GM21515 (cell line): ENCODE data around the gene CD2.

Experiments
- ATAC-seq: cut with Tn5 transposase; IDR thresholded peaks from one replicate; pipeline ENCODE4 v1.9.1; 2021; ENCODE audit not compliant: unreplicated experiment

Gene CD2

DNA sequence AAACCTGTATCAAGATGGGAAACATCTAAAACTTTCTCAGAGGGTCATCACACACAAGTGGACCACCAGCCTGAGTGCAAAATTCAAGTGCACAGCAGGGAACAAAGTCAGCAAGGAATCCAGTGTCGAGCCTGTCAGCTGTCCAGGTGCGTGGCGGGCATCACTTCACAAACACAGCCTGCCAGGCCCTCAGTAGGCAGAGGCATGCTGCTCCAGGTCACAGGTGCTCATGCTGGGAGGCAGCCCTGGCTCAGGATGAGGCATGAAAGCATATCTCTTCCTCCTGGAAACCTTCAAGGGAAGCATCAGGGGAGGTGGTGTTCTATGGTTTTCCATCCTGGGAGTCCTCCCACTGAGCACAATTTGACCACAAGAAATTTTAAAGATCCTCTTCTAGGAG lies 6.3 kb downstream of the CD2 start:
- ATAC-seq: no peak

DNA sequence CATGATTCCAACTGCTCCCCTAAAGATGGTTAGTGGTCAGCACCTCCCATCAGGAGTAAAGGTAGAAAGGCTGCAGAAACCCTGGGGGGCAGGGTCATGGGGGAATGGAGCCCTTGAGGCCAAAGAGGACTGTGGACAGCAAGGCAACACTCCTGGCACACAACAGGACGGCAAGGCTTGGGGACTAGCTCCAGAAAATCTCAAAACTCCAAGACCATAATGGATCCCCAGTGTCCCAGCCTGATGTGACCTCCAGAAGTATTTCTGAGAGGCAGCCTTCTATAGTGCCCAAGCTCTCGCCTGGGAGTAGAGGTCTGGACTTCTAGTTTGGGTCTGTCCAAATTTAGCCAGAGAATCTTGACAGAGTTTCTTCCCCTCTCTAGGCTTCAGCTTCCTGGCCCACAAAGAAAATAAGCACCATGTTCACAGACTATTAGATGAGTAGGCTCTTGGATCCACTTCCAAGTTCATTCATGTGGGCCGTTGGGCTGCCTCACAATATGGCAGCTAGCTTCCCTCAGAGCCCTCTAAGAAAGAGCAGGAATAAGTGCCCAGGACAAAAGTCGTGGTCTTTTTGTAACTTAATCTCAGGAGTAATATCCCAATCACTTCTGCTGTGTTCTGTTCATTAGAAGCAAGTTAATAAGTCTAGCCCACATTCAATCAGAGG lies 6.9 kb downstream of the CD2 start:
- ATAC-seq: no peak

DNA sequence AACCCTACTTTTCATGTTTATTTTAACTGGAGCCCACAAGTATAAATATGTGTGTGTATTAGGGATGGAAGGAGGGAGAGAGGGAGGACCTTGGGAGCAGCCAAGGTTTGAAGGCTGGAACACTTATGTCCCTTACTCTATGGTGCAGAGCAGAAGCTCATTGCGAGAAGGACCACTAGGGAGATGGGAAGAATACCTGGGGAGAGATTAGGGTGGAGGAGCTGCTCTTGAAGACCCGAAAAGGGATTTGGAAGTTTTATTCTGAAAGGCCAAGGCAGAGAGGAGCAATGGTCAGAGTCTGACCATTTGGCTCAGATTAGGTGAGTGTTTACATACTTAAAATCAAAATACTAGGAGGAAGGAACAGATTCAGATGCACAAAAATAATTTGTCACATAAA lies 8.1 kb downstream of the CD2 start:
- no peak for ATAC-seq

DNA sequence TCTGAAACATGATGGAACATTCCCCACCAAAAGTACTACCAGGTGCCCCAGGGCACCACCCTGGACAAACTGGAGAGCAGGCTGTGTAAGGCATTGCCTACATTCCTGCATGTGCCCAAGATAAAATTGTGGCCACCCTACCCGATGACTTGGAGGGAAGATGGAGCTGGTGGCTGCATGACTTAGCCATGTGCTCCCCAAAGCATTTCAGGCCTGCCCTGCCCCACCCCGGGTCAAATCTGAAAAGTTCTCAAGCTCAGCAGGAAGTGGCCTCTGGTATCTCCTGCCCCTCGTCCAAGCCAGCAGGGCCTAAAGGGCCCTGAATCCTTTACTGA lies 8.5 kb downstream of the CD2 start:
- ATAC-seq: no peak

DNA sequence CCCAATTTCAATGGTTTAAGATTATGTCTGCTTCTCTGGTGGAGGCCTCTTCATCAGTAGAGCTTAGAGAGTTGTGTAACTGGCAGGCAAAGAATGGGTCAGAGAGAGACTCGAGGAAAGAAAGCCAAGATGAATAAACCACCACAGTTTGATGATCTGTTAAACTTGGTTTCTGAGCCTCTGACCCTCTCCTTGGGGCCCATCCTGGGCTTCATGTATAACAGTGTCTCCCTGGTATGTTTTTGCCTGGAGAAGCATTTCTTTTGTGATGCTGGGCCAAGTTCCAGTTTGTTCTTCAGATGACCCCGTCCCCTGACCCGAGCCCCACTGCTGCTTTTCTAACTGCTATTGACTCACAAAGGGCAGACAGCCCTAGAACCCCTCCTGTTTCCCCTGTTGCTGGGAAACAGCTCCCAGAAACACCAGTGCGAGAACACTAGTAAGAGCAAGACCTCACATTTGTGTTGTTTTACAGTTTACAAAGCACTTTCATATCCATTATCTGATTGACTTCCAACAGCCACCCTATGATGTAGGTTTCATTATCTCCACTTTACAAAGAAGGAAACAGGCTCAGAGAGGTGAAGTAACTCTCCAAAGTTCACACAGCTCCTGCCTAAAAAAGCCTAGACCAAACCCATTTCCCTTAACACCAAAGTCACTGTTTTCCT lies 9.0 kb downstream of the CD2 start:
- no peak for ATAC-seq

DNA sequence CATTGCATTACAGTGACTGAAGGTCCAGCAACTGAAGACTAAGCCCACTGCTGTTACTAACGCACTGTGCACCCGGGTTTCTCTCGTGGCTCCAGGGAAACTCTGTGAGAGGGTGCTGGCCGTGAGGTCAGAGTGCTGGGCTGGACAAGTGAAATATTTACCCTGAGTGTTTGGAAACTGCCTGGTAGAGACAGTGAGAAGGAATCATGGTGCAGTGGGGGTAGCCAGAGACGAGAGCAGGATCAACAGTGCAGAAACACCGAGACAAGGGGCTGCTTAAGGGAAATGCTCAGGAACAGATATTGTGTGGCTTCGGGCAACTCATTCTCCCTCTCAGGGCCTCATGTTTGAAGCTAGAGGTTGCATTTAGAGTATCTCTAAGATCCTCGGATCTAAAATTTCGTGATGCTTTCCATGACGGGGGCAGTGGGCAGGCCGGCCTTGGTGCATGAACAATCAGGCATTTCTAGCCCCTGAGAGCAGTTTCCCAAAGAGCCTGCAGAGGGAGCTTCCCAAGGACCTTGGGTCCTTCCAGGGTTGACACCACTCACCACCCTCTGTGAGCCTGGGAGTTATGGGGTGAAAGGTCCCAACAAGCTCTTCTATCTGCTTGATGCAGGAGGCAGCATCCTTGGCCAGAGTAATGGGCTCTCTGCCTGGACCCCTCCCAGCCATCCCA lies 9.7 kb downstream of the CD2 start:
- no peak for ATAC-seq

DNA sequence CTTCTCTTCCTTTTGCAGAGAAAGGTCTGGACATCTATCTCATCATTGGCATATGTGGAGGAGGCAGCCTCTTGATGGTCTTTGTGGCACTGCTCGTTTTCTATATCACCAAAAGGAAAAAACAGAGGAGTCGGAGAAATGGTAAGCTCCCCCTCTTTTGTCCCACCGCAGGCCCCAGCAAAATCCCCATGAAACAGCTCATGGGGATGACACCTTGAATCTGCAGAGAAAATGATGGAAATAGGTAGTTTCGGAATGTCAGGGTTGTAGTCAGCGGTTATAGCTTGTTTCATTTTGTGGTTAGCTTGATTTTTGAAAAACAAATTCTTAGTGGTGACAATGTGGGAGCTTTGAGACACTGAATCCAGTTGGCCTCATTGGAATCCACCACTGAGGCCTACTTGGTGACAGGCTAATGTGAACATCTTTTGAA lies 10.3 kb downstream of the CD2 start:
- no peak for ATAC-seq

DNA sequence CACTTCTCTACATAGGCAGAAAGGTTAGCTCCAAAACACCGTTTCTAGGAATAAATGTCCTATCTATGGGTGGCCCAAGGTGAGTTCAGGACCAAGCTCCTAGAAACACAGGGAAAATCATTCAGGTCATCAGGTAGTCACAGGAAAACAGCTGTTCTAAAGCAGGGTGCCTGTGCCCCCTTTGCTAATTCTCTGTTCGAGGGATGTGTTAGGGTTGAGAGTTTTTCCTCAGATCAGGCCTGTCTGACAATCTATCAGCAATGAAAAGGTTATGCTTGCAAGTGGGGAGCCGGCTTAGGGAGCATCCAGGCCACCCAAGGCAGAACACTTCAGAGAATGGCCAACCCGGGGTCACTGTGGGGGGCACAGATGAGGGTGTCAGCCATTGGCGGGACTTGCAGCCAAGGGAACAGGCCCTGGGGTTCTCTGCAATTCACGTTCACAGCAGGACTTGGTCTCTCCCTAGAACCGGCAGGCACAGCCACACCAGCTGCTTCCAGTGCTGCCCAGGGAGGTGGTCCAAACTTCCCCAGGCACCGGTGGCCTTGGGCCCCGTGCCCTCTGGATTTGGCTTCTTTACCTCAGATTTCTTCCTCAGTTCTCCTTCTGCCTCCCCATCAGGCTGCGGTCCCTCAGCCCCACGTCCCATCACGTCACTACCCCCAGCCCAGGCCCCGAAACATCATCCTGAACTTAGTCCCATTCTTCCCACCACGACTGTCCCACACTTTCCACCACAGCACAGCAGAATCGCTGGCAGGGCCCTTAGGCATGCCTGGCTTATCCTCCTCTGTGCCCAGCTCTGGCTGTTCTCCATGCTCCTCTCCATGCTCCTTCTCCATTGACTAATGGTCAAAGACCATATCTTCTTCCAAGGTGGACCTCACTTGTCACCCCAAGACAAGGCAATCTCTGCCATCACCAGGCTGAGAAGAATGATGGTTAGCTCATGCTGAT lies 11.0 kb downstream of the CD2 start:
- ATAC-seq: no peak

DNA sequence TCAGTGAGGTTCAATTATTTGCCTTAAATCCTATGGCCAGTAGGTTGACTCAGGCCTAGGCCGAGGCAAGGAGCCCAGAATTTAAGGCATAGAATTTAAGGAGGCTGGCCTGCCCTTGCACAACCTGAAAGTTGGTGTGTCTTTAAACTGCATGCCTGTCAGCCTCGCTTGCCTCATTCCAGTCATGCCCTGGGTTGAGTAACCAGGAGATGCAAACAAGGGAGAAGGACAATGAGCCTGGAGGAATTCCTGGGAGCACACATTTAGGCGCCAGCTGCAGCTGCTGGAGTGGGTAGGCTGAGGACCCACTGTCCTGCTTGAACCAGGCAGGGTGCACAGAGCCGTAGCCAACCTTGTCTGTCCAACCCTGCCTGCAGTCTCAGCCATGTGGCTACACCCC lies 11.7 kb downstream of the CD2 start:
- ATAC-seq: no peak

DNA sequence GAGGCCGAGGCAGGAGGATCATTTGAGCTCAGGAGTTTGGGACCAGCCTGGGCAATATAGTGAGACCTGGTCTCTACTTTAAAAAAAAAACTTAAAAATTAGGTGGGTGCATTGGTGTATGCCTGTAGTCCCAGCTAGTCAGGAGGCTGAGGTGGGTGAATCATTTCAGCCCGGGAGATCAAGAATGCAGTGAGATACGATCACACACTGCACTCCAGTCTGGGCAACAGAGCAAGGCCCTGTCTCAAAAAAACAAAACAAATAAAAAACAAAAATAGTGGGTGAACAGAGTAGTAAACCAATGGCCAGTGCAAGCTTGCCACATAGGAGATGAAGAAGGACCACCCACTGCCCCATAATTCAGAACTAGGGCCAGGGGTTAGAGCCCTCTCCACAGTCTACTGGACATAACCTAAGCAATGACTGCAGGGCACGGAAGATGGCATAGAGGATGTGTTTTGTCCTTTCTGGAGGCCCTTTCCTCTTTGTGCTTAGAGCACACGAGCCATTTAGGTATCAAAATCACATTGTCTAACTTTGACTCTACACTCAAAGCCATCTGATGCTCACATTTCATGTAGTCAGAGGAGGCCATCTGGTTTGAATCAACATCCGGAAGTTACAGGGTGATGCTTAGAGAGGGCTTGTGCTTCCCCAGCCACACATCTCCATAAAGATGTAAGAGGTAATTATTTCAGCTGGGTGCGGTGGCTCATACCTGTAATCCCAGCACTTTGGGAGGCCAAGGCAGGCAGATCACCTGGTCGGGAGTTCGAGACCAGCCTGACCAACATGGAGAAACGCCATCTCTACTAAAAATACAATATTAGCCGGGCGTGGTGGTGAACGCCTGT lies 12.6 kb downstream of the CD2 start:
- no peak for ATAC-seq

DNA sequence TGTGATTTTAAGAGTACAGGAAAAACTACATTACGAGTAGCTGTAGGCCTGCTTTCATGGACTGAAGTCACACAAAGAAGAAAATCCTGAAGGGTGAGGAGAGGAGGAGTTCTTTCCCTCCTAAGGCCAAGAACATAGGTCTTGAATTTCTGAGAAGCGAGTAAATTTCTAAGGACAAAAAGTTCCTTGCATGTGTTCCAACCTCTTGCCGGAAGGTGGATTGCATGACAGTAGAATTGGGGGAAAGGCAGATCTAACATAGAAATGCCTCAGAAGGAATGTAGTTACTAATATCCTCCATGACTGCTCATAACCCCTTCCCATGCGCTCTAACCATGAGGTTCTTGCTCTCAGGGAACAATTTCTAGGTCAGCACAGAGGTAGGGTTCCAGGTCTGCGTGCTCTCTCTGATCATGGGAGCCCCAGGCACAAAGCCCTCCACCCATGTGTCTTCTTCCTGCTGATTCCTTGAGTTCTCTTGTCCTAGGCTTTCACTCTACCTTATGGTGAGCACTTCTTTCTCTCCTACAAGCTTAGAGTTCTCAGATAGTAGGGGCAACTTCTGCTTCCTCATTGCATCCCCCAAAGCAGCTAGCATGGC lies 13.7 kb downstream of the CD2 start:
- ATAC-seq: no peak

DNA sequence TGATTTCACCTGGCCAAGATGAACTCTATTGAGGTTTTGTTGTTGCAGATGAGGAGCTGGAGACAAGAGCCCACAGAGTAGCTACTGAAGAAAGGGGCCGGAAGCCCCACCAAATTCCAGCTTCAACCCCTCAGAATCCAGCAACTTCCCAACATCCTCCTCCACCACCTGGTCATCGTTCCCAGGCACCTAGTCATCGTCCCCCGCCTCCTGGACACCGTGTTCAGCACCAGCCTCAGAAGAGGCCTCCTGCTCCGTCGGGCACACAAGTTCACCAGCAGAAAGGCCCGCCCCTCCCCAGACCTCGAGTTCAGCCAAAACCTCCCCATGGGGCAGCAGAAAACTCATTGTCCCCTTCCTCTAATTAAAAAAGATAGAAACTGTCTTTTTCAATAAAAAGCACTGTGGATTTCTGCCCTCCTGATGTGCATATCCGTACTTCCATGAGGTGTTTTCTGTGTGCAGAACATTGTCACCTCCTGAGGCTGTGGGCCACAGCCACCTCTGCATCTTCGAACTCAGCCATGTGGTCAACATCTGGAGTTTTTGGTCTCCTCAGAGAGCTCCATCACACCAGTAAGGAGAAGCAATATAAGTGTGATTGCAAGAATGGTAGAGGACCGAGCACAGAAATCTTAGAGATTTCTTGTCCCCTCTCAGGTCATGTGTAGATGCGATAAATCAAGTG lies 14.3 kb downstream of the CD2 start:
- ATAC-seq: no peak

DNA sequence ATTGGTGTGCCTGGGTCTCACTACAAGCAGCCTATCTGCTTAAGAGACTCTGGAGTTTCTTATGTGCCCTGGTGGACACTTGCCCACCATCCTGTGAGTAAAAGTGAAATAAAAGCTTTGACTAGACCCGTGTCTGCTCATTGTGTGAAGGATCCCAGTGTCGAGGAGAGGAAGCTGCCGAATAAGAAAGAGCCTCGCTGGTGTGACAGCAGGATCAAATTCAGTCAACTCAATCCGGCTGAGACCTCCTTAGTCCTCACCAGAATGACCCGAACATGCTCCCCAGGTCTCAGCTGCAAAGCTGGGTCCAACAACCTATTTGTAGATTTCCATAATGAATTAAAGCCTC lies 14.8 kb downstream of the CD2 start:
- ATAC-seq: peak; percentile 12

DNA sequence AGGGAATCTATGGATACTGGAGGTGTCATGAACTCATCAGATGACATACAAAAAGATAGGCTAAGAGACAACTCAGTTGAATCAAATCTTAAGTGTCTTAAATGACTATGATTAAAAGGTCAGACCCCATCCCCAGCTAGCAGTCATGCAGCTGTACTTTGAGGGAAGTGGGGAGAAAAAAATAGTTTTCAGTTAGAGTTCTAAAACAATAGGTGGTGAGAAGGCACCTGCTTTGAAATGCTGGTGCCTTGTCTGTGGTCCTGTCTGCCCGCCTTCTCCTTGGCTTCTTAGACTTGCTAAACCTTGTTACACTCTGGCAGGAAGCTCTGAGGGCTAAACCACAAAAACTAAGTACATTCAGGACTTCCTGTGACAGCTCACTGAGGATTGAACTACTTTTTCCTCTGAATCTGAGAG lies 15.3 kb downstream of the CD2 start:
- peak; percentile 77 for ATAC-seq

DNA sequence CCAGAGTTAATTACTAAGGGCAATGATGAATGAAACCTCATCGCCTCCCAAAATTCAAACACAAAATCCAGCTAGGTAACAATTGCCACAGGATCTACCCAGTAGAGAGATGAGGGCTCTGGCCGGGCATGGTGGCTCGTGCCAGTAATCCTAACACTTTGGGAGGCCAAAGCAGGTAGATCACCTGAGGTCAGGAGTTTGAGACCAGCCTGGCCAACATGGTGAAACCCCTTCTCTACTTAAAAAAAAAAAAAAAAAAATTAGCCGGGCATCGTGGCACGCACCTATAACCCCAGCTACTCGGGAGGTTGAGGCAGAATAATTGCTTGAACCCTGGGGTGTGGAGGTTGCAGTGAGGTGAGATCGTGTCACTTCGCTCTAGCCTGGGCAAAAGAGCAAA lies 15.8 kb downstream of the CD2 start:
- ATAC-seq: no peak

DNA sequence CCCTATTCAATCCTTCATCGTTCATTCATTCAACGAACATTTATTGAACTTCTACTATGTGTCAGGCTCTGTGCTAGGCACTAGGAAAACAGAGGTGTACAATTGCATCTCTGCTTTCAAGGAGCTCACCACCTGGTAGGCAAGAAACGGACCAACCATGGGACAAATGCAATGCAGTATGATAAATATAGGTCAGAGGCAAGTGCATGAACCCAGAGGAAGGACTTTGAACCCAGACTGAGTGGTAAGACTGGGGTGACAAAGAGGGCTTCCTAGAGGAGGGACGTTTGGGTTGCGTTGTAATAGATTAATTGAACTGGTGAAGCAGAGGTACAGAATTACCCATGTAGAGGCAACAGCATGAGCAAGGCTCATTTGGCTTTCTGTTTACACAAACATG lies 16.4 kb downstream of the CD2 start:
- no peak for ATAC-seq

DNA sequence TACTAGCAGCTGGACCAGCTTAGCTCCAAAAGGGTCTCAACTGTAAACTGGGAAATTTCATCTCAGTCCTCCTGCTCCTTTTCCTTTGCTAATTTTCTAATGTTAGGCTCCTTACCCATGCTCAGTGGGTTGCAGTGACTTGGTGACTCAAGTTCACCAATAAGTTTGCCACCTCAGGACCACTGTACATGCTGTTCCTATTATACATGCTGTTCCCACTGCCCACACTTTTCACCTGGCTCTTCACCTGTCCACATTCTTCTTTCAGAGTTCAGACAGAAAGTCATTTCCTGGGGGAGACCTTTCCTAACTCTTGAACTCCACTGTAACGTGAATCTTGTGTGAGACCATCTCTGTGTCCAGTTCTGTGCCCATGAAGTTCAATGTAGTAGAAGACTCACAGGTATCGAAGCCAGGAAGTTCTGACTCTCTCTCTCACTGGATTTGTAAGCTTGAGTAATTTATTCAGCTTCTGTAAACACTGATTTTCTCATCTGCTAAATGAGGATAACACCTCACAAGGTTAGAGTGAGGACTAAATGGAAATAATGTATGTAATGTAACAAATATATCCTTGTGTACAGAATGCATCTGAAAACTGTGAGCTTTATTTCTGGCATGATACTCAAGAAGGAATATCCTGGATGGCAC lies 17.9 kb downstream of the CD2 start:
- ATAC-seq: no peak

DNA sequence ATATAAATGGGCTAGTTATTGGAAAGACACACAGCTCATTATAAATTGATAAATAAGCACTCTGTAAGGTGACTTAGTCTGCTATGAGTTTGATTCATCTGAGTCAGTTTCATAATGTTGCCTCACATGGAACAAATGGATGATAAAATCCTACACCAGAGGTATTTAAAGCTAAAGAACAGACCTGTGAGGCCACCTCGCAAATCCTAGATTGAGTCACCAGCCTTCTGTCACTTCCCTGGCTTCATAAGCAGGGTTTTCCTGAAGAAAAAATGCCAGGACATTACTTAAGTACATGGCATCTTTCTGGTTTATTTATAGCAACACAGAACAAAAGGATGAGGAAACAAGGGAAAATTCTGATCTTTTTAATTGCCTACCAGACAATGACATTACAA lies 18.4 kb downstream of the CD2 start:
- no peak for ATAC-seq

DNA sequence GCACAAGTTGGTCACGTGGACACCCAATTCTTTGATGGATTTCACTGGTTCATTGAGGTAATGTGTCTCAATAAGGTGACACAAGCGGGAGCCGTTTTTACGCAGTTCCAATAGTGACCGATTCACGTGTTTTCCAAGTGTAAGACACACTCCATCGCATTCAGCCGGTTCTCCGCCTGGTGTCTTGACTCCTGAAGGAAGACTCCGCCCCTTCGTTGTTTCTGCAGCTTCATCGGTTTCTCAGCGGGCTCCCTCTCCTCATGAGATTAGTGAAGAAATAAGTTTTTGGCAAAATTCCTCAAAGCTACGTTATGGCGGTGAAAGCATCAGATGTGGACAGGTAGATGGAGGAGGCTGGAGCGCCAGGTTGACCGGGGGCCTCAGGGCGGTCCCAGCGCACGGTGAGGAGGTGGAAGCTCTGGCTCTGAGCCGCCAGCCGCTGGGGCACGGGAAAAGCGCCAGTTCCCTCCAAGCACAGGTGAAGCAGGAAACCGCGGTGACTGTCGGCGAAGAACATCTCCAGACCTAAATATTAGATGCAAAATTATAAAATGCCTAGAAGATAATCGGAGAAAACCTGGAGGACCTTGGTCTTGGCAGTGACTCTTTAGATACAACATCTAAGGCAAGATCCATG lies 21.0 kb downstream of the CD2 start:
- ATAC-seq: no peak
